HEK293T (cell line): ENCODE measurements around the gene GRID1.

Experiments
- CTCF ChIA-PET: fragments of 350-600 bp; formaldehyde crosslinking; extraction: SDS; loops from one replicate; lab custom pipeline; 2021; ENCODE audit warnings: antibody characterized with exemption, inconsistent platforms; lab: Yijun Ruan, JAX
- POLR2A ChIA-PET: fragments of 350-600 bp; formaldehyde crosslinking; extraction: SDS; loops from one replicate; lab custom pipeline; 2020; ENCODE audit warnings: antibody characterized with exemption, inconsistent platforms; lab: Yijun Ruan, JAX
- DNase-seq: peaks from one replicate; pipeline ENCODE4 v3.0.0; 2012; ENCODE audit warnings: mixed read lengths; ENCODE audit errors: extremely low spot score
- ARNT ChIP-seq: fragments of 450-650 bp; IDR thresholded peaks from 2 replicates; pipeline ENCODE4 v1.6.1; 2017; ENCODE audit warnings: mild to moderate bottlenecking
- BHLHE40 ChIP-seq: fragments of 450-650 bp; IDR thresholded peaks from 2 replicates; pipeline ENCODE4 v1.6.1; 2016; ENCODE audit warnings: mild to moderate bottlenecking, moderate library complexity, borderline replicate concordance
- CTBP1 ChIP-seq: fragments of 450-650 bp; IDR thresholded peaks from 2 replicates; pipeline ENCODE4 v1.6.1; 2016; ENCODE audit warnings: borderline replicate concordance
- ELF4 ChIP-seq: fragments of 450-650 bp; IDR thresholded peaks from 2 replicates; pipeline ENCODE4 v1.6.1; 2017; ENCODE audit warnings: antibody characterized with exemption
- FOXA1 ChIP-seq: fragments of 450-650 bp; IDR thresholded peaks from 2 replicates; pipeline ENCODE4 v1.6.1; 2016; ENCODE audit warnings: mild to moderate bottlenecking
- FOXK2 ChIP-seq: fragments of 450-650 bp; IDR thresholded peaks from 2 replicates; pipeline ENCODE4 v1.6.1; 2016; ENCODE audit warnings: mild to moderate bottlenecking
- FOXM1 ChIP-seq: fragments of 450-650 bp; IDR thresholded peaks from 2 replicates; pipeline ENCODE4 v1.6.1; 2017; ENCODE audit warnings: mild to moderate bottlenecking, borderline replicate concordance
- HDGF ChIP-seq: fragments of 450-650 bp; IDR thresholded peaks from 2 replicates; pipeline ENCODE4 v1.6.1; 2017; ENCODE audit warnings: antibody characterized with exemption, borderline replicate concordance
- L3MBTL2 ChIP-seq: fragments of 450-650 bp; conservative IDR thresholded peaks from 2 replicates; pipeline ENCODE4 v1.6.1; 2016; ENCODE audit warnings: mild to moderate bottlenecking
- LEF1 ChIP-seq: fragments of 450-650 bp; IDR thresholded peaks from 2 replicates; pipeline ENCODE4 v1.6.1; 2017; ENCODE audit warnings: mild to moderate bottlenecking, borderline replicate concordance
- NFRKB ChIP-seq: fragments of 450-650 bp; IDR thresholded peaks from 2 replicates; pipeline ENCODE4 v1.6.1; 2016; ENCODE audit warnings: mild to moderate bottlenecking, moderate library complexity
- SP1 ChIP-seq: fragments of 450-650 bp; IDR thresholded peaks from 2 replicates; pipeline ENCODE4 v1.6.1; 2017
- SUZ12 ChIP-seq: fragments of 450-650 bp; IDR thresholded peaks from 2 replicates; pipeline ENCODE4 v1.6.1; 2016; ENCODE audit warnings: mild to moderate bottlenecking
- TARDBP ChIP-seq: fragments of 450-650 bp; IDR thresholded peaks from 2 replicates; pipeline ENCODE4 v1.6.1; 2016
- ZNF384 ChIP-seq: fragments of 450-650 bp; IDR thresholded peaks from 2 replicates; pipeline ENCODE4 v1.6.1; 2016
- TF ChIP-seq, protein P1 (sequence below): fragments of 450-650 bp; IDR thresholded peaks from 2 replicates; pipeline ENCODE4 v1.6.1; 2016

Gene GRID1

DNA sequence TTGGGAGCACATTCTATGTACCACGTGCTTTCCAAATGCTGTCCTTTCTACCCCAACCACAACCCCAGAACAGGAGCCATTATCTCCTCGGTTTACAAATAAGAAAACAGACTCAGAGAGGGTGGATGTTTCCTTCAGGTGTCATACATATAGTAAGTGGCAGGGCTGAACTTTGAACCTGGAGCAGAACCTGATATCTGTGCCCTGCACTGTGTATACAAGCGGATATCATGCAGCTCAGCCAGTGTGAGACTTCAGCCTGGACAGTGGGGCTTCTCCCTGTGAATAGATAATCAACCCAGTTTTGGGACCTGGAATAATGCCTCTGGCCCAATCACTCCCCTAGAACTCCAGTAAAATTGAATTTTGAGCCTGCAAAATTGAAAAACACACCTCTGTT lies 341.1 kb downstream of the GRID1 start:
- CTCF ChIA-PET, result no interaction called here
- POLR2A ChIA-PET, result no interaction called here
- DNase-seq, result no peak
- TF ChIP-seq FOXA1 (no peak), LEF1 (no peak), ELF4 (no peak), SUZ12 (no peak), NFRKB (no peak), FOXM1 (no peak), HDGF (no peak), BHLHE40 (no peak), L3MBTL2 (no peak)
- TF ChIP-seq, protein P1, sequence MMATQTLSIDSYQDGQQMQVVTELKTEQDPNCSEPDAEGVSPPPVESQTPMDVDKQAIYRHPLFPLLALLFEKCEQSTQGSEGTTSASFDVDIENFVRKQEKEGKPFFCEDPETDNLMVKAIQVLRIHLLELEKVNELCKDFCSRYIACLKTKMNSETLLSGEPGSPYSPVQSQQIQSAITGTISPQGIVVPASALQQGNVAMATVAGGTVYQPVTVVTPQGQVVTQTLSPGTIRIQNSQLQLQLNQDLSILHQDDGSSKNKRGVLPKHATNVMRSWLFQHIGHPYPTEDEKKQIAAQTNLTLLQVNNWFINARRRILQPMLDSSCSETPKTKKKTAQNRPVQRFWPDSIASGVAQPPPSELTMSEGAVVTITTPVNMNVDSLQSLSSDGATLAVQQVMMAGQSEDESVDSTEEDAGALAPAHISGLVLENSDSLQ, result no peak

- POLR2A ChIA-PET, result no interaction called here
- CTCF ChIA-PET, result no interaction called here
- TF ChIP-seq ELF4 (no peak), NFRKB (no peak), FOXA1 (no peak), SP1 (no peak), L3MBTL2 (no peak), ARNT (no peak), SUZ12 (no peak), ZNF384 (no peak), TARDBP (no peak), FOXK2 (no peak), LEF1 (no peak)
- TF ChIP-seq, protein P1, result no peak
- DNase-seq, result no peak
These were observed 342.1 kb downstream of the GRID1 start for GRCh38 chr10:86024281-86025041.

DNA sequence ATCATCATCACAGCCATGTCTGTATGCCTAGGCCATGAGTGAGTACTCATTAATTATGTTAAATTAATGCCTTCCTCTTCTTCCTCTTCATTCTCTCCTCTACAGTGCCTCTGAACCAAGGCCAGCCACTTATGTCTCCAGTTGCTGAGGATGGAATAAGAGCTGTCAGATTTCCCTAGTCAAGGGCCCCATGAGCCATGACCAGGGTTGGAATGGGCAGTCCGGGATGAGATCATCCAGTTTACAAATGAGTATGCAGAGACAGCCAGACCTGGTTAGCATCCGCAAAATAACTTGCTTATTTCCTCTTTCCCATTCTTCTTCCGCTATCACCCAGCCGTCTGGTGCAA lies 342.7 kb downstream of the GRID1 start:
- CTCF ChIA-PET, result no interaction called here
- POLR2A ChIA-PET, result no interaction called here
- DNase-seq, result no peak
- TF ChIP-seq LEF1 (no peak), FOXA1 (no peak), CTBP1 (no peak), ELF4 (no peak), TARDBP (no peak), NFRKB (no peak), BHLHE40 (no peak), FOXM1 (no peak), ZNF384 (no peak), SP1 (no peak), FOXK2 (no peak), HDGF (no peak), ARNT (no peak), L3MBTL2 (no peak), SUZ12 (no peak)
- TF ChIP-seq, protein P1, result no peak

GRCh38 chr10:86023336-86023735 lies 343.3 kb downstream of the GRID1 start:
- CTCF ChIA-PET, result interaction anchor here (0.6 kb wide), 1 partner anchor 574 kb away, joined by 3 read pairs; no protein-coding TSS in a partner anchor
- TF ChIP-seq ELF4 (no peak), NFRKB (no peak), FOXM1 (no peak), ZNF384 (no peak), FOXA1 (no peak), CTBP1 (no peak), TARDBP (no peak), L3MBTL2 (no peak), SUZ12 (no peak), HDGF (no peak), SP1 (no peak), LEF1 (no peak), FOXK2 (no peak)
- TF ChIP-seq, protein P1, result no peak
- POLR2A ChIA-PET, result no interaction called here
- no peak for DNase-seq

GRCh38 chr10:86022906-86023305 lies 343.7 kb downstream of the GRID1 start:
- ChIA-PET CTCF (interaction anchor here (0.6 kb wide), 1 partner anchor 575 kb away, joined by 3 read pairs; no protein-coding TSS in a partner anchor), POLR2A (no interaction called here)
- TF ChIP-seq BHLHE40 (no peak), HDGF (no peak), ZNF384 (no peak), ELF4 (no peak), FOXK2 (no peak), ARNT (no peak), L3MBTL2 (no peak), NFRKB (no peak), SP1 (no peak), TARDBP (no peak), CTBP1 (no peak), SUZ12 (no peak), LEF1 (no peak), FOXA1 (no peak)
- no peak for DNase-seq
